WI38 (cell line): ENCODE measurements around the gene EFCAB14.
A peak's percentile ranks its signal among the peaks of the same experiment; 100 is the strongest.
"Not testable (repeated sequence)": the region's sequence is repeated elsewhere in the genome, so short reads cannot be mapped to it uniquely, and the experiment has no call there.

Experiments
- H3K4me3 ChIP-seq: 2 replicates; pipeline ENCODE4 v1.5.1; 2011; ENCODE audit warnings: low read depth, mild to moderate bottlenecking, control low read depth, low read length
- TF ChIP-seq, protein P1 (sequence below): IDR thresholded peaks from 2 replicates; pipeline ENCODE4 v1.5.1; 2012; ENCODE audit warnings: low read depth, mild to moderate bottlenecking, control low read depth, low read length

EFCAB14 gene

DNA sequence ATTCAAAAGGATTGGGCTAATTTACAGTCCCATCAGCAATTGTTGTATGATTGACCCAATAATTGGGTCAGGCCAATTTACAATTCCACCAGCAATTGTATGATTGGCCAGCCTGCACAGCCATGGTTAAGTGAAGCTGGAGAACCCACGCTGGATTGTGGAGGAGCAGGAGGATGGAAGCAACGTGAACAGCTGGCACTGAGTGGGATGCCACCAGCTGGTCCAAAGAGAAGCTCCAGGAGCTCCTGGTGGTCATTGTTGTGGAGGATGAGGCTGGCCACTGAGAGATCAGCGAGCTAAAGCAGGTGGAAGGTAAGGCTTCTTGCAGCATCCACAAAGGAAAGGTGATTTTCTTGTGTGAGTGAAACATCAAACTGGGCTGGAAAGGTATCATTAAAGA lies 23.2 kb upstream of the EFCAB14 start:
- H3K4me3 ChIP-seq = no peak overlapping the region
- TF ChIP-seq, protein P1, sequence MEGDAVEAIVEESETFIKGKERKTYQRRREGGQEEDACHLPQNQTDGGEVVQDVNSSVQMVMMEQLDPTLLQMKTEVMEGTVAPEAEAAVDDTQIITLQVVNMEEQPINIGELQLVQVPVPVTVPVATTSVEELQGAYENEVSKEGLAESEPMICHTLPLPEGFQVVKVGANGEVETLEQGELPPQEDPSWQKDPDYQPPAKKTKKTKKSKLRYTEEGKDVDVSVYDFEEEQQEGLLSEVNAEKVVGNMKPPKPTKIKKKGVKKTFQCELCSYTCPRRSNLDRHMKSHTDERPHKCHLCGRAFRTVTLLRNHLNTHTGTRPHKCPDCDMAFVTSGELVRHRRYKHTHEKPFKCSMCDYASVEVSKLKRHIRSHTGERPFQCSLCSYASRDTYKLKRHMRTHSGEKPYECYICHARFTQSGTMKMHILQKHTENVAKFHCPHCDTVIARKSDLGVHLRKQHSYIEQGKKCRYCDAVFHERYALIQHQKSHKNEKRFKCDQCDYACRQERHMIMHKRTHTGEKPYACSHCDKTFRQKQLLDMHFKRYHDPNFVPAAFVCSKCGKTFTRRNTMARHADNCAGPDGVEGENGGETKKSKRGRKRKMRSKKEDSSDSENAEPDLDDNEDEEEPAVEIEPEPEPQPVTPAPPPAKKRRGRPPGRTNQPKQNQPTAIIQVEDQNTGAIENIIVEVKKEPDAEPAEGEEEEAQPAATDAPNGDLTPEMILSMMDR = no peak

DNA sequence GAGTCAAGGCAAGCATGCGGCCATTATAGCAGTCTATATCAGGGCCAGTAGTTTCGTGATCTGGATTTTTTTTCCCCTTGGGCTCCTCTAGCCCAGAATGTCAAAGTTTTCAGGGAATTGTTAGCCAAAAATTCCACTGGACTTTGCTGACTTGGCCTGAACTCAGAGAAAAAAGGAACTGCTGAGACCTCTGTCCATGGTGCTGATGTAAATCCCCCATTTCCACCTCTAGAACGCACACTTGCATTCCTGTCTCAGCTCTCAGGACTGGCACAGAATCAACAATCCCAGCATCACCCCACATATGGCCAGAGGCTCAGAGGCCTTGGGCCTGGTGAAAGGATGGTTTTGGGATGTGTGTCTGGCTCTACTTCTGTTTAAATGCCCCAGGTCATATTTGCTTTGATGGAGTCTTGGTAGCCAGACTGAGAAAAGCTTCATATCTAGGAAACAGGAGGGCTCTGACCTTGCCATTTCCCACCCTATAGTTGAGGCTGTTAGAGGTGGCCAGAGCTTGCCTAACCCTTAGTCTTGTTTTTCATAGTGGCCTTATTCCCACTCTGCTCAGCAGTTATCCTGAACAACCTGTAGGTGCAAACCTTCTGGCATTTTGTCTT lies 16.9 kb upstream of the EFCAB14 start:
- H3K4me3 ChIP-seq = no peak overlapping the region
- TF ChIP-seq, protein P1 = 0 out of 2 replicates have a peak, but pooled peaks have one; percentile 17

DNA sequence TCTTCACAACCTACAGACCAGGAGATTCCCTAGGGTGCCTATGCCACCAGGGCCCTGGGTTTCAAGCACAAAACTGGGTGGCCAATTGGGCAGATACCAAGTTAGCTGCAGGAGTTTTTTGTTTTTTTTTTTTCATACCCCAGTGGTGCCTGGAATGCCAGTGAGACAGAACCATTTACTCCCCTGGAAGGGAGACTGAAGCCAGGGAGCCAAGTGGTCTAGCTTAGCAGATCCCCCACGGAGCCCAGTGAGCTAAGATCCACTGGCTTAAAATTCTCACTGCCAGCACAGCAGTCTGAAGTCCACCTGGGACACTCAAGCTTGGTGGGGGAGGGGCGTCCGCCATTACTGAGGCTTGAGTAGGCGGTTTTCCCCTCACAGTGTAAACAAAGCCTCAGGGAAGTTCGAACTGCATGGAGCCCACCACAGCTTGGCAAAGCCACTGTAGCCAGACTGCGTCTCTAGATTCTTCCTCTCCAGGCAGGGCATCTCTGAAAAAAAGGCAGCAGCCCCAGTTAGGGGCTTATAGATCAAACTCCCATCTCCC lies 9.5 kb upstream of the EFCAB14 start:
- H3K4me3 ChIP-seq = not testable (repeated sequence)

GRCh38 chr1:46725736-46726108 lies 6.8 kb upstream of the EFCAB14 start:
- TF ChIP-seq, protein P1 = no peak

GRCh38 chr1:46724991-46725735 lies 6.2 kb upstream of the EFCAB14 start:
- TF ChIP-seq, protein P1 = peak; percentile 78
- H3K4me3 ChIP-seq = no peak overlapping the region

More at GRCh38 chr1:46725736-46726108, 6.8 kb upstream of the EFCAB14 start:
- H3K4me3 ChIP-seq = no peak overlapping the region

GRCh38 chr1:46723901-46724300 lies 5.0 kb upstream of the EFCAB14 start:
- TF ChIP-seq, protein P1 = no peak

DNA sequence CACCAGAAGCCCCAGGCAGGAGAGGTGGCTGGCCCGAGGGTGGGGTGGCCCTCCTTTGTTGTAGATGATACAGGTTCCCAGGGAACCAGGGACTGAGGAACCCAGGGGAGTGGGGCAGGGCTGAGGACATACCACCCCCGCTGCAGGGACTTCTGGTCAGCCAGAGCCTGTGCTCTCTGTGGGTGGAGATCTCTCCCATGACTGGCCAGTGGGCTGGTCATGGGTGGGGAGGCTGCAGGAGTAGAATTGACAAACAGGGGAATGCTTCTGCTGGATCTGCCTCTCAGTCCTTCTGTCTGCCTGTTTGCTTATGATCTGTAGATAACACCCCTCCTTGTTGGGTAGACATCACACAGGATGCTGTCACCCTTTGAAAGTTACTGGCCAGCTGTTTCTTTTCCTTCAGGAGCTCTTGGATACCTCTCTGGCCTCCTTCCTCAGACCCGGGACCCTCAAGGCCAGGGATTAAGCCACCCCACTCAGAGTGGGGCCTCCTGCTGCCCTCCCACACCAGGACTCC lies 2.8 kb upstream of the EFCAB14 start:
- no peak overlapping the region for H3K4me3 ChIP-seq
- TF ChIP-seq, protein P1 = no peak

More at GRCh38 chr1:46723901-46724300, 5.0 kb upstream of the EFCAB14 start:
- H3K4me3 ChIP-seq = no peak overlapping the region
